ENCODE data around the gene CEP170B. TPM values are rescaled to one million over a fixed set of nuclear protein-coding genes. Genes with fewer than 3 reads are reported as not detected.
A peak's percentile ranks its signal among the peaks of the same experiment; 100 is the strongest.

The CEP170B gene
- total RNA-seq, 1 donor from 2014 or later, result 5.6 TPM

DNA sequence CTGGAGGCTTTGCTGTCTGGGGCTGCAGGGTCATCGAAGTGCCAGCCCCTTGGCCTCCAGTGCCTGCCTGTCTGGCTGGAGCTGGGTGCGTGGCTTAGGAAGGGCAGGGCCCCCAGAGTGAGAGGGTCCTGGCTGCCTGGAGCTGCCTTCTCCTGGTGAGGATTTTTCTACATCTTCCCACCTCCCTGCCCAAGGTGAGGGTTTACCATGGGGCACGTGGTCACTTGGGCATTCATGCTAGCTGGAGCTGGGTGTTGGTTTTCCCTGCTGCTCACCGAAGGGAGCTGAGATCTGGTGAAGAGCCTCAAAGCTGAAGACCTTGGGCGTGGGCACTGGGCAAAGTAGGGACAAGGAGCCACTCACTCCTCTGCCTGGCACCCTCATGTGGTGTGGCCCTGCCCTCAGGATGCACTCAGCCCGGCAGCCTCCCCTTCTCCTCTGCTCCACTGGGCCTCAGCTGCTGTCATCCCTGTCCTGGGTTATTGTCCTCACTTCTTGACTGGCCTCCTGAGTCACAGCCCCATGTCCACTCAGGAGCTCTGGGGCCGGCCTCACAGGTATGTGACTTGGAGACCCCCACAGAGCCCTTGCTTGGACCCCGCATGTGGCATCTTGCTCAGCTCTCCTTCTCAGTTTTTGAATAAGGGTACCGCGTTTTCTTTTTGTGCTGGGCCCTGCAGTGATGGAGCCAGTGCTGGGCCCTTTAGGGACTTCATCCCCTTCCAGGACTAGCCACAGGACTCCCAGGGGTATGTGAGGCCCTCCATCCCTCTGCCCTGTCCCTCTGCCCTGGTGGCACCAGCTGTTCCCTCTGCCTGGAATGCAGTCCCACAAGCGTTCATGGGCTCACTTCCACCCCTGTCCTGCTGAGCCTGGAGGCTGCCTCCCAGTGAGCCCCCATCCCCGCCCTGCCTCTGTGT, 1.6 kb downstream of the CEP170B start:
- DNase-seq (ENCODE audit: low read depth in 2 of 2), result no peak

DNA sequence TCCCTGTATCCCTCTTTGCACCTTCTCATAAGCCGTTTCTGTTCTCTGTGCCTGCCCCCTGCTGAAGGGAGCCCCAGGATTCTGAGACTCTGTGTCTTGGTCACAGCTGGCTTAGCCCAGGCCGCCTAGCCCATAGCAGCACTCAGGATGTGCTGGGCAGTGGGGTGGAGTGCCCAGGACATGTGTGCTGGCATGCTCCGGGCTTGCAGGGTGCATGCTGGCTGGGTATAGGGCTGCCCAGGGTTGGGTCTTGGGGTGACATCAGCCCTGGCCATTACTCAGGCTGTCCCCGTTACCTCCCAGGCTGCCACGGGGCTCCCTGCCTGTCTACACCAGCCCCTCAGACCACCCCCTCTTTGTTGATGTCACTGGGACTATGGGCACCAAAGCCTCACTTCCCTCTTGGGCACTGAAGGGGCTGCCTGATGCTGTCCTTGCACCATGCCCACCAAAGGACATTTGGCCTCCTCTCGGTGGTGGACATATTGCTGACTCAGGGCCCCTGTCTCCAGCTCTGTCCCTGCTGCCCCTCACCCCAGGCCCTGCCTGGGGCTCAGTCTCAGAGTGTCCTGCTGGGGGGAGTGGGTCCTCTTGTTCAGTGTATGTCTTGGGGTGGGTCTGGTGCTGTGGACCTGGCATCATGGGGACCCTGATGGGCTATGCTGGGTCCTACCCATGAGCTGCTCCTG, 2.4 kb downstream of the CEP170B start:
- no peak for DNase-seq (ENCODE audit: low read depth in 2 of 2)

DNA sequence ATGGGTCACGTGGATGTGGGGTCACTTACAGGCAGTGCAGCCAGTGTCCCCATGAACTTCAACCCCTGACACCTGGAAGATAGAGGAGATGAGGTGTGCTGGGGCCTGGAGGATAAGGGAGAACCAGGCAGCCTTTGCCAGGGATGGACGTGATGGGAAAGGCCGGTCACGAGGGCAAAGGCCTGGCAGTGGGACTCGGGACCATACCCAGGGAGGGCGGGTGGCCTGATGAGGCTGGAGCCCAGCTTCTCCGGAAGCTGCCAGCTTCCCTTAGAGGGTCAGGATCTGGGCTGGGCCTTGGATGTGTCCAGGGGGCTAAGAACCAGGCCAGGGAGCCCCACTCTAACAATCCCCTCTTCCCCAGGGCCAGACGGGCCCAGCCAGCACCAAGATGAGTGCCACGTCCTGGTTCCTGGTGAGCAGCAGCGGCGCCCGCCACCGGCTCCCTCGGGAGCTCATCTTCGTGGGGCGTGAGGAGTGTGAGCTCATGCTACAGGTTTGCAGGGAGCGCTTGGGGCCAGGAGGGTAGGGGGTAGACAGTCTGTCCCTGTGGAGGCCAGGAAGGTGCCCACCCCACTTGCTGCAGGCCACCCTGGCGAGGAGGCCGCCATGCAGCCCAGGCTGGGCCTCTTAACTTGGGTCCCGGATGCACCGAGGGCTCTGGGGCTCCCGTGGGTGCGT, 3.1 kb downstream of the CEP170B start:
- DNase-seq (ENCODE audit: low read depth in 2 of 2), result no peak

DNA sequence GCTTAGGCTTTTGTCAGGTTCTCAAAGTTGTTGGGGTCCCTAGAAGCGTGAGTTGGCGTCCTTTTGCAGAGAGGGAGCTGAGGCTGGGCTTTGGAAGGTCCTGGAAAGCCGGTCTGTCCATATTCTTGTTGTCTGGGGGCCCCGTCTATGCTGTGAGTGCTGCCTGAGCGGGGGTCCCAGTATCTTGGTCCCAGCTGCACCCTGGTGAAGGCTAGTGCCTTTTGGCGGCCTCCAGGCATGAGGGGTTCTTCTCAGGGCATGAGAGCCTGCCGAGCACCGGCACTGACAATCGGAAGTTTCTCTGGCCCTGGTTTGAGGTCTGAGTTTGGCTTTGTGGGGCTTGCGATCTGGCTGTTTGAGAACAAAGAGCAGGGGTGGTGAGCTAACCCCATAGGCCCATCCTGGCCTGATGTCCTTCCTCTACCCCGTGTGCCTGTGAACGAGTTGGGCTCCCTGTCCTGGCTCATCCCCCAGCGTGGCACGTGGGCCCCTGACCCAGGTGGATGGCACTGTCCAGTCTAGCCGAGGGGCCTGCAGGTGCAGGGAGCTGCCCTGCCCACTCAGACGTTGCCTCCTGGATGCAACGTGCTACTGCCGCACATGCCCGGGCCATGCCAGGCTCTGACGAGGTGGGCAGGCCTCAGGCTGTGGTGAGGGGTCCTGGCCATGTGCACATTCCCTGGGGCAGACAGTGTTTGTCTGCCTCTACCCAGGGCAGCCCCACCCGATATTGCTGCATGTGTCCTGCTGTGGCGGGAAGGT, 3.9 kb downstream of the CEP170B start:
- DNase-seq (ENCODE audit: low read depth in 2 of 2), result no peak

DNA sequence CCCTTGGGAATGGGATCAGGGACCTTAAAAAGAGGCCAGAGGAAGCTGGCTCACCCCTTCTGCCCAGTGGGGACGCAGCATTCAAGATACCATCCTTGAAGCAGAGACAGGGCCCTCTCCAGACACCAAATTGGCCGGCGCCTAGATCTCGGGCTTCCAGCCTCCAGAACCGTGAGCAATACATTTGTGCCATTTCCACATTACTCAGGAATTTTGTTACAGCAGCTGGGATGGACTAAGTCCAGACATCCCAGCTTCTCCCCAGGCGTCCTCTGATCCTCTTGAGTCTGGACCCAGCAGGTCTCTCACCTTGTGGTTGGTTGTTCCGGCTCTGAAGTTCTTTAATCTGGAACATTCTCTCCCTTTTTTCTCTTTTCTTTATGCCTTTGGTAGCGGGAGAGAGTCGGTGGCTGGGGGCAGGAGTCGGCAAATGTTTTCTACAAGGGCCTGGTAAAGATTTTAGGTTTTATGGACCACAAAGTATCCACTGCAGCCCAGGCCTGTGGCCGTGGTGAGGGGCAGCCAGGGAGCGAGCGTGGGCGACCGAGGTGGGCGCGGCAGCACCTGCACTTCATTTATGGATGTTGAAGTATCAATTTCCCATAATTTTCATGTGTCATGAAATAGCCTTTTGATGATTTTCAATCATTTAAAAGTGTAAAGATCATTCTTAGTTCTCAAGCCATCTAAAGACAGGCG, 4.8 kb downstream of the CEP170B start:
- DNase-seq (ENCODE audit: low read depth in 2 of 2), result no peak

DNA sequence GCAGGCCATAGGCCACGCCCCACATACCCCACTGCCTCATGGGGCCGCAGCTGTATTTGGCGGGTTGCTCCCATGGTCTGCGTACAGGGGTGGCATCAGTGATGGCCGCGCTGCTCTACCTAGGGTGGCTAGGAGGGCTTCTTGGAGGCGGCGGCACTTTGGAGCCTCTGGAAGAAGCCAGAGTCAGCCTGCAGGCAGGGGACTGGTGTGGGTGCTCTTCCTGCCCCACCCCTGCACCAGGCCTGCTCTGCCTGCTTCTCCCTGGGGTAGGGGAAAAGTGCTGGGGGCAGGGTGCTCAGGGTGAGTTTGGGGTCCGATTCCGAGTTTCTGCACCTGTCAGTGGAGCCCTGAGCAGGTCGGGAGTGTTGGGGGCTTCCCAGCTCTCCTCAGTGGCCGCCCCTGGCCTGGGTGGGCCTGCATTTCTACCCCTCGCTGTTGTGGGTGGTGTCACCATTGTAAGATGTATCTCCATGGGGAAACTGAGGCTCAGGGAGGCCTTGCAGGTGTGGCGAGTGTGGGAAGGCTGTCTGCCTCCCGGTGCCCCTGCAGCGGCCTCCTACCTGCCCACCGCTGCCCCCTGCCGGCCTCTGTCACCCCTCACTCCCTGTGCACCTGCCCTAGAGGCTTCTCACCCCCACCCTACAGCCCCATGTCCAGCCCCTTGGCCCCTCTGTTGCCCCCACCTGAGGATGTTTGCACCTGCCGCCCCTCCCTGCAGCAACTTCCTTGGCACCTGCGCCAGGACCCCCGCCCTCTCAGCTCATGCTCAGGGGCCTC, 5.5 kb downstream of the CEP170B start:
- peak in 1 of 2 donors; percentile 36 for DNase-seq (ENCODE audit: low read depth in 2 of 2)

DNA sequence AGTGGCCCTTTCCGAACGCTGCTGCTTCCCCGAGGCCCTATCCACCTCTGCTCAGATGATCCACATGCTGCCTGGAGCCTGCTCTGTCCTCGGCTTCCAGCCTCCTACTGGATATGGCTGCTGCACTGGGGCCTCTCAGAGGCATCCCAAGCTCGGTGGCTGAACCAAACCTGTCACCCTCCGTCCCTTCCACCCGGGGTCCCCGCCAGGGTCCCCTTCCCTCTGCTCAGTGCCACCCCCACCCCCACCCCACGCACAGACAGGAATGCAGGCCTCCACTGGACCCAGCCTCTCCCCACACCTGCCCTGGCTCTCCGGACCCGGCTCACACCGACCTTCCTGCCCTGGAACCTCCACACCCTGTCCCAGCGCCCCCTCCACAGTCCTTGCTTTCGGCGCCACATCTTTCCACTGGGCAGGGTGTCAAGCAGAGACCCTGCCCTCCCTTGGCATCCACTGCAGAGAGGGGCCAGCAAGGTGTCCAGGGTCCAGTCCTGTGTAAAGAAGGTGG, 6.1 kb downstream of the CEP170B start:
- no peak for DNase-seq (ENCODE audit: low read depth in 2 of 2)

DNA sequence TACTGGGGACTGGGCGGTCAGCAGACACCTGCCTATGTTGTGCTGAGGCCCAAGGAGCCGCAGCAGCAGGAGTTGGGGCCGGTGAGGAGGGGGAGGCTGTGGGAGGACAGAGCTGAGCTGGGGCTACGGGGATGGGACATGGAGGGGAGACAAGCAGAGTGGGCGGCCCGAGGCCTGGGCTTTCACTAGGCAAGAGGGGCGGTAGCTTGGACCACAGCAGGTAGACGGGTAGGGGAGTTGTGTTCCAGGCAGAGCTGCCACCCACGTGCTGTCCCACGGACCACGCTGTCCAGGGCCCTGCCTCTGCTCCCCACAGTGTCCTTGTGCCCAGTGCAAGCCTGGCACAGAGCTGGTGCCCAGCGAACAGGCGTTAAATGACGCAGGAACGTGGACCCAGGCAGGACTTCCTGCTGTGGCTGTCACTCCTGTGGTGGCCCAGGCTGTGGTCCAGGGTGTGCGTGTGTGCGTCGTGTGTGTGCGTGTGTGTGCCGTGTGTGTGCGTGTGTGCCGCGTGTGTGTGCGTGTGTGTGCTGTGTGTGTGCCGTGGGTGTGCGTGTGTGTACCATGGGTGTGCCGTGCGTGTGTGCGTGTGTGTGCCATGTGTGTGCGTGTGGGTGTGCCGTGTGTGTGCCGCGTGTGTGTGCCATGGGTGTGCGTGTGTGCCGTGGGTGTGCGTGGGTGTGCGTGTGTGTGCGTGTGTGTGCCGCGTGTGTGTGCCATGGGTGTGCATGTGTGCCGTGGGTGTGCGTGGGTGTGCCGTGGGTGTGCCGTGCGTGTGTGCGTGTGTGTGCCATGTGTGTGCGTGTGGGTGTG, 6.8 kb downstream of the CEP170B start:
- no peak for DNase-seq (ENCODE audit: low read depth in 2 of 2)

DNA sequence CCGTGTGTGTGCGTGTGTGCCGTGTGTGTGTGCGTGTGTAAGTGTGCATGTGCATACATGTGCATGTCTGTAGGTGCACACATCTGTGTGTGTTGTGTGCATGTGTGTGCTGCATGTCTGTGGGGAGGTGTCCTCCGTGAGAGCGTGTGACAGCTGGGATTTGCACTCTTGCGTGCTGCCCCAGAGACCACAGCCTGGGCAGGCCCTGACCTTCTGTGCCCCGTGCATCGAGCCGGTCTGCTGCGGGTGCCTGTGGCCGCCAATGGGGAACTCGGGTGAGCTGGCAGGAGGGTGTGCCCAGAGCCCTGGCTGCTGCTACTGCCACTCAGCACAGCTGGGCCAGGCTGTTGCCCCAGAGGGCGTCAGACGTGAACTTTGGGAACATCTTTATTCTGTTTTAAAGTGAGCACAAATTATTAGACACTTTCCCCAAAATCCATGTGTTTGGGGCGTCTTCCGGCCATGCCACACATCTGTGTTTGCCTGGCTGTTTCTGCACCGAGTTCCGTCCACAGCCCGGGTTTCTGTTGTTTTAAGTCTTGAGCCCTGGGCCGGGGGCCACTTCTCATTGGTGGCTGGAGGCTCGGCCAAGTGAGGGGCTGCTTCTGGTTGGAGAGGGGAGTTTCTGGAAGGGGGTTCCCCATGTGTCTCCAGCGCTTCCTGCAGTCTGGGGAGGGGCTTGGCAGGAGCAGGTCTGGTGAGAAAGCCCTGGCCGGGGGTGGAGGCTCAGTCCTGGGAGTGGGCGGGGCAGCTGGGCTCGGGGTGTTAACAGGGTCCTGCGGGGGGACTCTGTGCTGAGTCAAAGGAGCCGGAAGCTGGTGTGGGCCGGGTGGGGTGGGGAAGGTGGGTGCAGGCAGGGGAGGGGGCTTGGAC, 7.6 kb downstream of the CEP170B start:
- peak in 1 of 2 donors; percentile 46 for DNase-seq (ENCODE audit: low read depth in 2 of 2)

DNA sequence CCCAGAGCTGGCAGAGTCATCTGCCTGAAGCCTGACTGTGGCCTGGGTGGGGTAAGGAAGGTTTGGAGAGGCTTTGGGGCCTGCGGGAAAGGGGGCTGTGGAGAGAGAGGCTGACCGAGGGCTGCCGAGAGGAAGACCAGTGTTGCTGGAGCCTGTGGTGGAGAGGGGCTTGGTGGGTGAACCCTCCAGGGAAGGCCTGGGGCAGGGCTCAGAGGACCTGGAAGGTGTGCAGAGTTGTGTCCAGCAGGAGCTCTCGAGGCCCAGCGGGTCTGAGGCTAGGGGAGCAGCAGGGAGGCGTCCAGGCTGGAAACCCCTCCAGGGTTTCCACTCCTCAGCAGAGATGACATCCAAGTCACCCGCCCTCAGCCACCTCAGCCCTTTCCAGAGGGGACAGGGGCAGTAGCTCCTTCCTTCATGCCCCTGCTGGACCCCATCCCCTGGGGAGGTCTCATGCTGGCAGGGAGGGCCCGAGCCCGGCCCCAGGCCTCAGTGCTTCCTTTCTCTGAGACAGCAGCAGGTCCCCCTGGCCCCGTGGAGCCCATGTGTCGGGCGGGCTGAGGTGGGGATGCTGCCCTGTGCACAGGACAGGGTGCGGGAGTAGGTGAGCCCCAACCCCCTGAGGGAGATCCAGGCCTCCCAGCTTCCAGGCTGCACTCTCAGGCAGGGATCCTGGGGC, 8.4 kb downstream of the CEP170B start:
- DNase-seq (ENCODE audit: low read depth in 2 of 2), result no peak

DNA sequence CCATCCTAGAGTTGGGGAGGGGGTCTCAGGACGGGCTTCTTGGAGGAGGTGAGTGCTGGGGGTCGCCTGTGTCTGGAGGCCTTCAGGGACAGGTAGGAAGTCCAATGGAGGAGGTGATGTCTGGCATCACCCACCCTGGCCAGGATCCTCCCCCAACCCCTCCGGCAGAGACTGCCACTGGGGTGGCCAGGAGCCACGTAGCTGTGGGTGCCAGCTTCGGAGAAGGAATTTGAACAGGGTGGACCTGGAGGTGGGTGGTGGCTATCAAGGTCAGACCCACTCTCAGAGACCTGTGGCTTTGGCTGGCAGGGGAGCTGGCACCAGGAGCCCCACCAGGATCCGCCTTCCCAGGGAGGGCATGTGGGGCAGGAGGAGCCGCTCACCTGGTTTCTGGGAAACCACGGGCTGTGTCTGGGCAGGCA, 9.1 kb downstream of the CEP170B start:
- DNase-seq (ENCODE audit: low read depth in 2 of 2), result no peak

DNA sequence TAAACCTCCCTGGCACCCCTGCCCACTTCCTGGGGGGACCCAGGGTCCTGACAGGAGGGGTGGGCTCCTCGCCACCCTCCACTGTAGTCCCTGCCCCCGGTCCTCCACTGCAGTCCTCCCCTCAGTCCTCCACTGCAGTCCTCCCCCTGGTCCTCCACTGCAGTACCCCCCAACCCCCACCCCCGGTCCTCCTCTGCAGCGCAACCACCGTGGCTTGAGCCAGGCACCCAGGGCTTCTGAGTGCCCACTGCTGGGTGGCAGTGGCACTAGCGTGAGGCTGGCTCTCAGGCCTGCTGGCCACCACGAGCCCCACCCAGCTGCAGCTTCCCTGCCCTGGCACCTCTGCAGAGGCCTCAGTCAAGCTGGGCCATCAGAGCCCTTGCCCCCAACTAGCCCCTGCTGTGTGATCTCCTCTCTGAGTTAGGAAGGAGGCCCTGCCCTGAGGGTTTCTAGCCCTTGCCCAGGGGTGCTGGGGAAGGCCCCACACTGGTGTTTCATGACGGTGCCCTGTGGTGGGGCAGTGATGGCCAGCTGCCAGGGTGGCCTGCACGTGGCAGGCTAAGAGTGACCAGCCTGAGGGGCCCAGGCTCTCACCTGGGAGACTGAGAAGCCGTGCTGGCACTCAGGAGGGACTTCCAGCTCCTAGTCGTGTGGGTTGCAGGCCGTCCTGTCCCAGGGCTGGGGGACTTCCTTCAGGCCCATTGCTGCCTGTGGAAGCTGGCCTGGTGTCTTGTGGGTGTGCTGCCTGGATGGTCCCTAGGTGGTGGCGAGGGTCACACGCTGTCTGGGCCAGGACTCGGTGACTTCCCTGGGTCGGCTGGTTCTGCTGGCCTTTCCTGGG, 9.7 kb downstream of the CEP170B start:
- DNase-seq (ENCODE audit: low read depth in 2 of 2), result no peak

DNA sequence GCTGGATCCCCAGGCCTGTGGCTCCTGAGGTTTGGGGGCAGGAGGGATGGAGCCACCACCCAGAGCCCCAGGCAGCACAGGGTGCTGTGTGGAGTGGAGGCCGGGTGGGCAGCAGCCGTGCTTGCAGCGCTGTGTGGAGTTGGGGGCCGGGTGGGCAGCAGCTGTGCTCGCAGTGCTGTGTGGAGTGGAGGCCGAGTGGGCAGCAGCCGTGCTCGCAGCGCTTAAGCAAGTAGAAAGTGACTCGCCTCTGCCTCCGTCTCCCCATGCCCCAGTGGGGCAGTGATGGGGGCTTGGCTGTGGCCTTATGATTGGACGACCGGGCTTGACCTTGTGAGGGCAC, 10.3 kb downstream of the CEP170B start:
- DNase-seq (ENCODE audit: low read depth in 2 of 2), result no peak

DNA sequence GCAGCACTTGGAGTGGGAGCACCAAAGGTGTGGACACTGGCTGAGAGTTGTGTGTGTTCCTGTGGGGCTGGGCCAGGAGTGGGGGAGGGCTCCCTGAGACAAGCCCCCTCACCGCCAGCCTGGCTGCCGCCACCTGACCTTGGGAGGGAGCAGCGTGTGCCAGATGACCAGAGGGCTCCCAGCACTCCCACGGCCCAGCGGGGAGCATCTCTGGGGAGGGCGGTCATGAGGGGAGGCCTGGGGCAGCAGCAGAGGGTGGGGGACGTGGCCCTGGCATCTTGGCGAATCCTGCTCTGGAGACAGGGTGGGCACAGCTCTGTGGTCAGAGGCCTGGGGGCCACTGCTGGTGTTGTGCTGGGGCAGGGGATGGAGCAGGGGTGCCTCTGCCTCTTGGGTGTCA, 10.7 kb downstream of the CEP170B start:
- DNase-seq (ENCODE audit: low read depth in 2 of 2), result no peak

DNA sequence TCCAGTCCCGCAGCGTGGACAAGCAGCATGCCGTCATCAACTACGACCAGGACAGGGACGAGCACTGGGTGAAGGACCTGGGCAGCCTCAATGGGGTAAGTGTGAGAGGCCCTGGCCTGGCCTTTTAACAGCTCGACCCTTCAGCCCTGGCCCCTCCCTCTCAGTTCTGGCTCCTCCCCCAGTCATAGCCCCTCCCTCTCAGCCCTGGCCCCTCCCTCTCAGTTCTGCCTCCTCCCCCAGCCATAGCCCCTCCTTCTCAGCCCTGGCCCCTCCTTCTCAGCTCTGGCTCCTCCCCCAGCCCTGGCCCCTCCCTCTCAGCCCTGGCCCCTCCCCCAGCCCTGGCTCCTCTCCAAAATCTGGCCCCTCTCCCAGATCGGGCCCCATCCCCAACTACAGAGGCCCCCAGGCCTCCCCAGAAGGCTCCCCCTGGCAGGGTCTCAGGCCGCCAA, 11.2 kb downstream of the CEP170B start:
- DNase-seq (ENCODE audit: low read depth in 2 of 2), result peak; percentile 11 to 65

DNA sequence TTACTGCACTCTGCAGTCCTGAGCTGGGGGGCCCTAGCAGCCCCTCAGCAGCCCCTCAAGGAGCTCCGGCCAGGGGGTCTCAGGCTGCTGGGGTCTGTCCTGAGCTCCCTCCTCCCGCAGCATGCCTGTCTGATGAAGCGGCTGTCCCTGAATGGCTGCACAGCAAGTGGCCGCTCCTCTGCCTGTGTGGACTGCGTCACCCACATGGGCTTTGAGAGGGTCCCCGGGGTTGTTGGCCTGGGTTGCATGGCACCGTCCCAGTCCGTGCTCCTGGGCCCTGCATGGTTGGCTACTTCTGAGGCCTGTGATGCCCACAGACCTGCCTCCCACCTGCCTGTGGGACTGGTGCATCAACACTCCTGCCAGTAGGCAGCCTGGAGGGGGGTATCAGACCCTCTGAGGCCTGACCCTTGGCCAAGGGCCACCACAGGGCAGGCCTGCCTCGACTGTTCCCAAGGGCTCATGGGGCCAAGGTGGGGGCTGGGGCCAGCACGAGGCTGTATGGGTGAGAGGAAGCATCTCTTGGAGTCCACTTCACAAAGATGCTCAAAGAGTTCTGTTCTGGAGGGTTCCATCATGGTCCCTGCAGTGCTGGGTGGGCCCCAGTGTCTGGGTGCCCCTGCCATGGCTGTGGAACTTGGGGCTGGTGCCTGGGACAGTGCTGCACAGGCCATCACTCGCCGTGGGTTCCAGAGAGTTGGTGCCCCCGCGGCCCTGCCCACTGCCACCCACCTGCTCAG, 12.2 kb downstream of the CEP170B start:
- no peak for DNase-seq (ENCODE audit: low read depth in 2 of 2)

All from dermis microvascular lymphatic vessel endothelial cell (primary cell).